ENCODE results near the gene SLC10A2.
"Not testable (repeated sequence)": the region's sequence is repeated elsewhere in the genome, so short reads cannot be mapped to it uniquely, and the experiment has no call there.

The SLC10A2 gene, protein sequence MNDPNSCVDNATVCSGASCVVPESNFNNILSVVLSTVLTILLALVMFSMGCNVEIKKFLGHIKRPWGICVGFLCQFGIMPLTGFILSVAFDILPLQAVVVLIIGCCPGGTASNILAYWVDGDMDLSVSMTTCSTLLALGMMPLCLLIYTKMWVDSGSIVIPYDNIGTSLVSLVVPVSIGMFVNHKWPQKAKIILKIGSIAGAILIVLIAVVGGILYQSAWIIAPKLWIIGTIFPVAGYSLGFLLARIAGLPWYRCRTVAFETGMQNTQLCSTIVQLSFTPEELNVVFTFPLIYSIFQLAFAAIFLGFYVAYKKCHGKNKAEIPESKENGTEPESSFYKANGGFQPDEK

GRCh38 chr13:103066079-103066780, at the start of gene SLC10A2:
Gene SLC10A2, minus strand, starts transcription at chr13:103066417. Its CDS starts 168 bp downstream, at chr13:103066249.
- DNase-seq, result no peak

DNA sequence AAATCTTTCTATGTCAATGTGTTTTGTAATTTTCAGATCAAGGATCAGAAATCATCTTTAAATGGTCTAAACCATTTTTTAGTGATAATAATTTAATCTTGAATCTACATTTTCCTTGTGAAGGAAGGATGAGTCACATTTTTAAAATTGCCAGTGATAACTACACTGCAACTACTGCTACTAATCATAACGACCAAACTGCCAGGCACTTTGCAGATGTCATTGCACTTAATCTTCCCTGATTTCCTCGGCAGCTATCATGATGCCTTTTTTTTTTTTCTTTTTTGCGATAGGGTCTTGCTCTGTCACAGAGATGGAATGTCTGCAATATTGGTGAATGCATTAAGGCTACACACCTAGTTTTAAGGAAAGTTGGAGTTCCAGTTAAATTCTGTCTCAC, 41.4 kb upstream of the SLC10A2 start:
- no peak for DNase-seq

- DNase-seq, result no peak
Measured at GRCh38 chr13:103104340-103104739, 38.1 kb upstream of the SLC10A2 start.

GRCh38 chr13:103103456-103103855, 37.2 kb upstream of the SLC10A2 start:
- not testable (repeated sequence) for DNase-seq

GRCh38 chr13:103102482-103102881, 36.3 kb upstream of the SLC10A2 start:
- no peak for DNase-seq

DNA sequence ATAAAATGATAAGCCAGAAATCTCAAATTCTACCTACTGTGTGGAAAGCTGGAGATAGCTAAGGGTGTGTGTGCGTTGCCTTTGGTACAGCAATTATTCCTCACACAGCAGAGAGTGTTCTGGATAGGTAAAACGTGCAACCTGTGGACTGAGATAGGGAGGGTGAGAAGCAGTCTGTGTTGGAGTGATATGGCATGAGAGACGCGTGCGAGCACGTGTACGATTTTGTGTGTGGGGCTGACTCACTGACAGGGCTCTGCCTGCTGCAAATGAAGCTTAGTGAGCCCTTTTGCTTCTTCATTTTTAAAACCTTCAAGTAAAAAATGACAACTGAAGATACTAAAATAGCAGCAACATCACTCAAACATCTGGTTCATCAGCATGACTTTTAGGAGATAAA, 35.7 kb upstream of the SLC10A2 start:
- DNase-seq, result no peak

DNA sequence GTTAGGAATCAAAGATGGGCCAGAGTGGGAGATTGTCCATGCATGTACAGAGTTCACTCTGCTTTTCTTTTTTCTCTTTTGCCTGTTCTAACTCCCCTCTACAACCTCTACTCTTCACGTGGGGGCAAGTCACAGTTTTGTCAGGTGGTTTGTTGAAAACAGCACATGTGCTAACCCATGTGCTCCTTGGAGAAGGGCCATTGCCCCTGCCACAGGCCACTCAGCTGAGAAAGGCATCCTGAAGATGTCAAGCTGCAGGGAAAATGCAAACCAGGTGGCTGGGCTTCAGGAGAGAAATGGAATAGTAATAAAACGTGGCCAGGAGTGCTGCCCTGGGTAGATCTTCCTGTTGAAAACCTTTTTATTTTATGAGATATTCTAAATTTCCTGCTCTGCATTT, 35.3 kb upstream of the SLC10A2 start:
- no peak for DNase-seq

GRCh38 chr13:103100830-103101229, 34.6 kb upstream of the SLC10A2 start:
- DNase-seq, result no peak

DNA sequence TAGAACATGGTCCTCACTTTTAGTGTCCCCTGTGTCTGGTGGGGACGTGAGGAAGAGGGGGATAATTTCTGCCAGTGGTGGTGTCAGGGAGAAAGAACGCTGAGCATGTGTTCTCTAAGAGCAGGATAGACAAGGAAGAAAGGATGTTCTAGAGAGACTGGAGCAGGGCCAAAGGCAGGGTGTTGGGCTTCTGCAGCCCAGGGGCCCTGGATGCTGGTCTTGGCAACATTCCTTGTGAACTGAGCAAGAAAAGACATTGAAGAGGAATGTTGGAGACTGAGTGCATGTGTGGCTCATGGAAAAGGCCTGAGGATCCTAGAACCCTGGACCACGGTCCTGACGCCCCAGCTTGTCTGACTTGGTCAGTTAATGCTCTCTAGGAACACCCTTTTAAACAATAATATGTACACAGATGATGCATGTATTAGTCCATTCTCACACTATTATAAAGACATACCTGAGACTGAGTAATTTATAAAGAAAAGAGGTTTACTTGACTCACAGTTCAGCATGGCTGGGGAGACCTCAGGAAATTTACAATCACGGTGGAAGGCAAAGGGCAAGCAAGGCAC, 33.6 kb upstream of the SLC10A2 start:
- no peak for DNase-seq

- no peak for DNase-seq
Measured at GRCh38 chr13:103098535-103098934, 32.3 kb upstream of the SLC10A2 start.

DNA sequence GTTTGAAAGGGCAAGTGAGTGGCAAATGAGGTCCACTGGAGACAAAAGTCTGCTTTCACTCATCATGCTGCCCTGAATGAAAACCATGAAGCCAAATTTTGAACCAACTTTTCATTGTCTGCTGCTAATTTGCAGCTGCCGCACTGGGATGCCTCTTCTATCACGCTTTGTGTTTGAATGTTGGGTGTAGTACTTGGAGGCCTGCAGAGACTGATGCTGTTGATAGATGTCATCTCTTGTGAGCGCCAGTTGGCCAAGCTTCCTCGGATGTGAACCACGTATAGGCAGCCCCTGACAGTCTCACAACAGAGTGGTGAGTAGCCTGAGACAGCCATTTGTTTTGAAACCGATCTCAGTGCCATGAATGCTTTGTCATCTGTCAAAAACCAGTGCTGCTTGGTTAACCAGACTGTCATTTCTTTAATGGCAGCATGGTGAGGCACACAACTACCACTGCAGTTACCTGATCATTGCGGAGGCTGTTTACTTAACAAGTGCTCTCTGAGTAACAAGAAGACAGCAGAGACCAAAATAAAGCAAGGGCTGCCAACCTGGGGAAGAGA, 31.2 kb upstream of the SLC10A2 start:
- no peak for DNase-seq

DNA sequence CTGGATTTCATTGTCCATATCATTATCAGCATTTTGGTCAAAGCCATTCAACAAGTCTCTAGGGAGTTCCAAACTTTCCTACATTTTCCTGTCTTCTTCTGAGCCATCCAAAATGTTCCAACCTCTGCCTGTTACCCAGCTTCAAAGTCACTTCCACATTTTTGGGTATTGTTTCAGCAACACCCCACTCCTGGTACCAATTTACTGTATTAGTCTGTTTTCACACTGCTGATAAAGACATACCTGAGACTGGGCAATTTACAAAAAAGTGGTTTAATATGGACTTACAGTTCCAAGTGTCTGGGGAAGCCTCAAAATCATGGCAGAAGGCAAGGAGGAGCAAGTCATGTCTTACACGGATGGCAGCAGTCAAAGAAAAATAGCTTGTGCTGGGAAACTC, 27.4 kb upstream of the SLC10A2 start:
- not testable (repeated sequence) for DNase-seq

DNA sequence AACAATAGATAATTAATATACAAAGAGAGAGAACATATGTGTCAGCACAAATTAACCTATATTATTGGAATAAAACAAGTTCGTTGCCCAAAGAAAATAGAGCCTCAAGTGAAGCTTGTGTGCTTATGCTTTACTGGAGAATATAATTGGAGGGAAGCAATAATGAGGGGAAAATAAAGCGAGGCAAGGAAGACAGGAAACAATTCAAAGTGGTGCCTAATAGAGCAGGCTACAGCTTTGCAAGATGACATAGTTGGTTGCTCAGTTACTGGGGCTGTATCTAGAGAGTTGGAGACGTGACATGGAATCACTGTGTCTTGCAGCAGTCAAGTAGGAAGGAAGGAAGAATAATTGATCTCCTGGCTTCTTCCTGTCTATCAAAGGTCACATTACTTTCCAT, 21.1 kb upstream of the SLC10A2 start:
- DNase-seq, result no peak

DNA sequence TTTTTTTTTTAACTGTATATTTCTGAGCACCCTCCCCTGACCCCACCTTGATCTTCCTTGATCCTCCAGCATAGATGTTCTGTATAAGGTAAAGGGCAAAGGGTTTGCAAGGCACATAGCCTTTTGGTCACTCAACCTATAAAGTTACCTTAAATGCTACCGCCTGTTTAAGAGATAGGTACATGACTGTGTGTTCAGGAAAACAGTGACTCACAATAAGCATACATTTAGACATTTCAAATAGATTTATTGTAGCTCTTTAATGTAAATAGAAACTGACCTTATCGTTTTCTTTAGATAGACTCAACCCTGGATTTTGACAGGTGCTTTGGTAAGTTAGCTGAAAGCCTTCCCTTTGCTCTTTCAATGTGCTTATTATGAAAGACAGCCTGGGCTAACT, 15.2 kb upstream of the SLC10A2 start:
- no peak for DNase-seq

DNA sequence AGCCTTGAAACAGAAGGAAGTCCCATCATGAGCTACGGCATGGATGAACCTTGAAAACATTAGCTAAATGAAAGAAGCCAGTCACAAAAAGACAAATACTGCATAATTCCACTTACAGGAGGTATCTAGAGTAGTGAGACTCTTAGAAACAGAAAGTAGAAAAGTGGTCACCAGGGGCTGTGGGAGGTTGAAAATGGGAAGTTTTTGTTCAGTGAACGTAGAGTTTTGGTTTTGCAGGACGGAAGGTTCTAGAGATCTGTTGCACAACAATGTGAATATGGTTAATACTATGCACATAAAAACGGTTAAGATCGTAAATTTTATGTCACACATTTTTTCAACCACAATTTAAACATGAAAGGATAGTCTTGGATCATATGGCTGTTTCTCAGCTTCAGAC, 11.9 kb upstream of the SLC10A2 start:
- no peak for DNase-seq

- no peak for DNase-seq
Measured at GRCh38 chr13:103068836-103069235, 2.6 kb upstream of the SLC10A2 start.

DNA sequence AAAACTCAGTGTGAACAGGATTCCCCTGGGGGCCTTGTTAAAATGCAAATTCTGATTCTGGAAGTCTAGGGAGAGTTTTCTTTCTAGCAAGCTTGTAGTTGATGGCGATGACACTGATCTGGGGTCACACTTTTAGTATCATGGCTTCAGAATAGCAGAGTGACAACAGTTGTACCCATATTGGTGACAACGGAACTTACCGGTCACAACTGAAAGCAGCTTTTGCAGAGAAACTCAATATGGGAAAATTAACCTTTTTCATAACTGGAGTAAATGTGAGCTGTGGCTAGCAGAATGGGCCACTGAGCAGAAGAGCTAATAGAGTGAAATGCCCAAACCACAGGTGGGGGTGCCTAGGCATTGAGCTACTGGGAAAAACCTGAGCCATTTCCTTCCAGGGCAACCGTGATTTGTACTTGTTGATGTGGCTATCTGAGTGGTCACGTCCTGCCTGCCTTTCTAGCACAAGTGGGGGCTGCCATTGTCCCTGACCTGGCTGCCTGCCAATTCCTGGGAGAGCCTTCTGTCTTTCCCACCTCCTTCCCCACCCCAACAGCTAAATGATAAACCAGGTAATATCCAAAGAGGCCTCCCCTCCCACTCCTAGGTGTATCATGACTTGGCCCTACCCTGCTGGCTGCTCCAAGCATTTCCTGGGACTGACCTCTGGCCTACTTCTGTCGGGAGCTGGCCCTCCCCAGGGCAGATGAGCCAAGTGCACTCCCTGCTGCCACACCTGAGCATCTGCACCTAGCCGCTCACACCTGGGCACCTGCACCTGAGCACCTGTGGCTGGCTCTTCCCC, 1.7 kb upstream of the SLC10A2 start:
- peak; percentile 12 for DNase-seq

- DNase-seq, result no peak
Measured at GRCh38 chr13:103066781-103067345, 646 bp upstream of the SLC10A2 start.

GRCh38 chr13:103063376-103063775, 2.8 kb downstream of the SLC10A2 start:
- DNase-seq, result no peak

GRCh38 chr13:103062079-103062478, 4.1 kb downstream of the SLC10A2 start:
- no peak for DNase-seq

DNA sequence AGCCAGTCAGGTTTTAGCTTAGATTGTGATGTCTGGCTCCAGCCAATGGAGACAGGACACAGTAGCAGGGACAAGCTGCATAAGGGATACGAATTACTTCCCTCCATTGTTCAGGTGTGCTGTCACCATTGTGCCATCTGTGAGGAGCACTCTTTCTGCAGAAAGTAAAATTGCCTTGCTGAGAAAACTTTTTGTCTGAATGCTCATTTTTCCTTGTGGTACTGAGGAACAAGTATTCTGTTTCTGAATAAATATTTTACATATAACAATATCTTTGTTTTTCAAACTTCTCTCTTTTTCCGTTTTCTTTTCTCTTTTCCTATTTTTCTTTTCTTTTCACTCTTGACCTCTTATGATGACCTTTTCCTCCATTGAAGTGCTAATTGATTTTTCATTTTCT, 10.2 kb downstream of the SLC10A2 start:
- DNase-seq, result no peak

- no peak for DNase-seq
Measured at GRCh38 chr13:103055166-103055565, 11.1 kb downstream of the SLC10A2 start.

GRCh38 chr13:103046676-103047075, 19.5 kb downstream of the SLC10A2 start:
- no peak for DNase-seq

All from NCI-H510A treated with DMSO at 0.1 percent for 48 hours (cell line).